M059J (cell line): ENCODE results near the gene TMEM120B. TPM values are rescaled to one million over a fixed set of nuclear protein-coding genes. Genes with fewer than 3 reads are reported as not detected.
A peak's percentile ranks its signal among the peaks of the same experiment; 100 is the strongest.
"Not testable (repeated sequence)": the region's sequence is repeated elsewhere in the genome, so short reads cannot be mapped to it uniquely, and the experiment has no call there.

Experiments
- DNase-seq: peaks from one replicate; pipeline ENCODE4 v3.0.0-alpha.2; 2012; ENCODE audit warnings: low read depth
- total RNA-seq: library from RNA; depleted of rRNA; stranded (reverse); fragments of >200 nt; shearing (Covaris generic); gene quantifications from 2 replicates; pipeline ENCODE4 v1.2.3, GENCODE V29; 2014

TMEM120B gene
- total RNA-seq, 1 experiment from 2014 or later, result 8.3 TPM

DNA sequence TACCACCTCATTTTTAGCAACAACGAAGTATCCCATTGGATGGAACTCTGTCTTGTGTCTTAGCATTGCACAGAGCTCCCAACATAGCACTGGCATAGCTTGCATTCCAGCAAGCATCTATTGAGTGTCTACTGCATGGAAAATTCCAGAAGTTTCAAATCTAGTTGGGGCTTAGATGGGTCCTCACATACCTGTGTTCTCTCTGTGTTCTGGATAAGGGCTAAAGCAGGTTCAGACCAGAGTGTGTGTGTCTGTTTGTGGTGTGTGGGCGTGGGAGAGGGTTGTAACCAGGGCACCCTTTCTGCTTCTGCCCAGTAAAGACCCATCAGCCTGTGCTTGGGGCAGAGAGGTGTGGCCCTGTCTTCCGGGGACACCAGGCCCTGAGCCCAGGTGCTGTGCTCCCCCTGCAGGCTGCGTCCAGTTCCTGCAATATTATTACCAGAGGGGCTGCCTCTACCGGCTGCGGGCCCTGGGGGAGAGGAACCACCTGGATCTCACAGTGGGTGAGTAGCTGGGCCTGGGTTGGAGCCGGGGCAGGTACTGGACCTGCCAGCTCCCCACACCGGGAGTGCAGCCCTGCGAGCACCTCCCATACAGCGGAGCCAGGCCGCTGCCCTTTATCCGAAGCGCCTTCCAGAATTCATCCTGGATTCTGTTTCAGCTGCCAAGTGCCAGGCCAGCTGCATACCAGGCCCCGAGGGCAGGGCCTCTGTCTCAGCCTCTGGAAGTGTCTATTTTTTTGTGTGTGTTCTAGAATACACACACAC, 60.6 kb downstream of the TMEM120B start:
- peak; percentile 58 for DNase-seq

DNA sequence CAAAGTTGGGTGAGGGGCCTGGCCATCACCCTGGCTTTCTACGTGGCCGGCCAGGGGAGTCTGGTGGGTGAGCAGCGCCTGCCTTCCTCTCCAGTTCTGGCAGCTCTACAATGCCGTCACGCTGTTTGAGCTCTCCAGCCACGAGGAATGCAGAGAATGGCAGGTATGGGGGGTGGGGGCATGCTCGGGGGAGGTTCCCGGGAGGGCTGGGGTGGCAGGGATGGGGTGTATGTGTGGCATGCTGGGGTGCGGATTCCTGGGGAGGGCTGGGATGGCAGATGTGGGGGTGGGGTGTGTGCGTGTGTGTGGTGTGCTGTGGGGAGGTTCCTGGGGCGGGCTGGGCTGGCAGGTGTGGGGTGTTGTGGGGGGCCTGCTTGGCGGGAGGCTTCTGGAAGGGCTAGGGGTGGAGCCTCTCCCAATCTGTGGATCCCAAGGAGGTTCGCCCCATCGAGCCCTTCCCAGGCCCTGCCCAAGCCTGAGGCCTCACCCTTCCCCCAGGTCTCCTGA, 62.5 kb downstream of the TMEM120B start:
- no peak for DNase-seq

DNA sequence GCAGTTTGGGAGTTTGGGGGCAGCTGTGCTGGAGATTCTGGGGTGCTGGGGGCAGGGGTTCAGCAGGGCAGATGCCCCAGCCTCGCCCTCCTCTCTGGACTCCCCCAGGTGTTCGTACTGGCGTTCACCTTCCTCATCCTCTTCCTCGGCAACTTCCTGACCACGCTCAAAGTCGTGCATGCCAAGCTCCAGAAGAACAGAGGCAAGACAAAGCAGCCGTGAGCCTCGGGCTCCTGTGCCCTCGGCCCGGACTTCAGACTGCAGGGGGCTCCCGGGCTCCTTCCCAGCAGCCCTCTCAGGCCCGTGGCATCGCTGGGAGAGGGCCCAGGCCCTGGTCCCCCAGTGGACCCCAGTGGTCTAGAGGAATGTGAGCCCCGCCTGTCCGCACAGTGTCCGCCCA, 62.9 kb downstream of the TMEM120B start:
- no peak for DNase-seq

DNA sequence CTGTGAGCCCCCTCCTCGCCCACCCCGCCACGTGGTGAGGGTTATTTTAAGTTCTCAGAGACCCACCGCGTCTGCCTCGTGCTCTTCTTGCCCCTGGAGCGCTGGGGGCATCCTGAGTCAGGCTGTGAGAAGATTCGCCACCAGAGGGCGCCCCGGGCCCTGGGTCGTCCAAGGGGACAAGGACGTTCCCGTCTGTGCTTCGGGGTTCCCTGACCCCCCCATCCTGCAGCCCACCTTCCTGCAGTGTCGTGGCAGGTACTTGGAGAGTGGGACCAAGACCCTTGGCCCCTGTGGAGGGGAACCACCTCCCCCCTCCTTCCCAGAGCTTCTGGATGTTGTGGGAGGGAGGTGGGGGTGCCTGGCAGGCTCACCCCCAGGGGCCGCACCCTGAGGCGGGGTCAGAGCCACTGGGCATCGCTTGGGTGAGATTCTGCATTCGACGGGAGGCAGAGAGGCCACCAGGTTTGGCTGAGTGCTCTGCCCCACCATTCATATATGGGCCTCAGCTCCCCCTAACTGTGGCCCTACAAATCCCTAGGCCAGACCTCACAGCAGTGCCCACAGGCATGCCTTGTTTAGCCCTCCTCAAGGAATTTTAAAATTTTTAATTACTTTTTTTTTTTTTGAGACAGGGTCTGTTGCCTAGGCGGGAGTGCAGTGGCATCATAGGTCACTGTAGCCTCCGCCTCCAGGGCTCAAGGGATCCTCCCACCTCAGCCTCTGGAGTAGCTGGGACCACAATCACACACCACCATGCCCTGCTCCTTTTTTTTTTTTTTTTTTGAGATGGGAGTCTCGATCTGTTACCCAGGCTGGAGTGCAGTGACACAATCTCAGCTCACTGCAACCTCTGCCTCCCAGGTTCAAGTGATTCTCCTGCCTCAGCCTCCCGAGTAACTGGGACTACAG, 63.9 kb downstream of the TMEM120B start:
- no peak for DNase-seq

DNA sequence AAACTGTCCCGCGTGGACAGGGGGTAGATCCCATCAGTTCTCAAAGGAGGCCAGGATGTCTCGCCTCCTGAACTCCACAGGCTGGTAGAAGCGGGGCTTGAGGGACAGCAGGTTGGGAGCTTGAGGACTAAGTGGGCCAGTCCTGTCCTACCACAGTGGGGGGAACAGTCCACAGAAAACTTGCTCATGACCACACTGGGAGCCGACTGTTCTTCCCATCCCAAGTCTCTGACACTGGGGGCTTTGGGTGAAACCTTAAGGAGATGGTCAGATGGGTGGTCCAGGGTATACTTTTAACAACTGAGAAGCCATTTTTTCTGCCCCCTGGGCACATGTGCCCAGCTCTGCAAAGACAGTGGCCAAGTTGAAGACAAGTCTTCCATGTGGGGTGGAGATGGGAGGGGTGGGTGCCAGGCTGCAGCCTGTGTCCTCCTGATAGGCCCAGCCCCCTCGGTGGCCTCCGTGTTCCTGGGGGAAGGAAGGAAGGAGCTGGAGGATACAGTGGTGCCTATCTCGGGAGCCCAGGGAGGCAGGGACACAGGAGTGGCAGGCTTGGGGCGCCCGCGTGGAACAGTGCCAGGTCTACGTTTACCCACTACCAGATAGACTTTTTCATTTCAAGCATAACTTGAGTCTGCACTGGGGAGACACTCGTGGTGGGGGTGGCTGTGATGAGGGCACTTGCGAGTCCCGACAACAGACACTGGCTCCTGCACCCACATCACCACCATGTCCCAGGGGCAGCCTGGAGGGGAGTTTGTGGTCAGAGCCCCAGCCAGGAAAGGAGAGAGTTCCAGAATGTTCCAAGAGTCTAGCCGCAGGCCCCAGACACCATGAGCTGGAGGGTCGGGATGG, 66.2 kb downstream of the TMEM120B start:
- DNase-seq, result no peak

DNA sequence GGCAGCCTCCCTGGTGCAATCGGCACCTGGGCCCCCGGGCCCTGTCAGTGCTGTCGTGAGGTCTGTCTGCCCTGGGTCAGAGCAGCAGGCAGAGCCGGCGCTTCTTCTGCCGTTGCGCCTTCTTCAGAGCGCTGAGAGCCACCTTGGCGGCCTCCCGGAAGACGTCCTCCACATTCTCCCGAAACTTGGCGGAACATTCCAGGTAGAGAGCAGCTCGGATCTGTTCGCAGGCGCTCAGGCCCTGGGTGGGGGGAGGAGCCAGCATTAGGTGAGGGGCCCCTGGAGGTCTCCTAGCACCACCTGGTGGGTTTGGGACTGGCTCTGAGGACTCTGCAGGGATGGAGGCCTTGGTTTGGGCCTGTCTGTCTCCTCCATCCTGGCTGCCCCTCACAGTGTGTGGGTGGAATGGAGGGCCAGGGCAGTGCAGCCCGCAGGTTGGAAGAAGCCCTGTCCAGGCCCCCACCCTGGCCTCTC, 66.9 kb downstream of the TMEM120B start:
- DNase-seq, result no peak

DNA sequence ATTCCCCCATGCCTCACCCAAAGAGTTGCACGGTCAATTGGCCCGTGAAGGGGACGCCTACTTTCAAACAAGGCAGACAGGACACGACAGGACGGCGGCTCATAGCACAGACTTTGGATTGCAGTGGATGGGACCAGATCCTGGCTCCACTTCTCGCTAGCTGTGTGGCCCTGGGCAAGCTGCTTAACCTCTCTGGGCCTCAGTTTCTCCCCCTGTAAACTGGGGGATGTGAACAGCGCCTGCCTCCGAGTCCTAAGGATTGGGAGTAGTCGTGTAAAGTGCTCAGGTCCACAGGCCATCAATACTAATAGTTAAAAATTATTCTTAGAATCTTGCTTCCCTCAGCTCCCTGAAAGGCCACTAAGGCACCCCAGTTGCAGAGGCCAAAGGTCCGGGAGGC, 67.9 kb downstream of the TMEM120B start:
- DNase-seq, result no peak

DNA sequence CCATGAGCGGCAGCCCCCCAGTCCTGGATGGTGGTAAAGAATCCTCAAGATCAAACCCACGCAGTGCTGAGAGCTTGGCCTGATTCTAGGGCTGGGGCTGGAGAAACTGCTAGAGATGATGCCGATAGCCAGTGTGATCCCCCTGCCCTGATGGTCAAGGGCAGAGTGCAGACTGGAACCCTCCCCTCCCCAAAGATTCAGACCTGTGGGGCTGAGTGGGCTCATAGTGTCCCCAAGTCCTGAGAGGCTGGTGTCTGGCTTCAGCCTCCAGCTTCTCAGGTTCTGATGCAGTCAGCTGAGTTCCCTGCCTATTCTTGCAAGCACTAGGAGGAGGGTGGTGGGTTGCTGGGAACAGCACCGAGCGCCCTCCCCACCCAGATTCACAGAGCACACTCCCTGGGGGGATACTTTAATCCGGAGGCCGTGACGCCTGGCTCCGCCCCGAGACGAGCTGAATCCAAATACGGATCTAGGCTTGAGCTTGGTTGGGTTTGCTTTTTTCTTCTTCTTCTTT, 69.0 kb downstream of the TMEM120B start:
- no peak for DNase-seq

DNA sequence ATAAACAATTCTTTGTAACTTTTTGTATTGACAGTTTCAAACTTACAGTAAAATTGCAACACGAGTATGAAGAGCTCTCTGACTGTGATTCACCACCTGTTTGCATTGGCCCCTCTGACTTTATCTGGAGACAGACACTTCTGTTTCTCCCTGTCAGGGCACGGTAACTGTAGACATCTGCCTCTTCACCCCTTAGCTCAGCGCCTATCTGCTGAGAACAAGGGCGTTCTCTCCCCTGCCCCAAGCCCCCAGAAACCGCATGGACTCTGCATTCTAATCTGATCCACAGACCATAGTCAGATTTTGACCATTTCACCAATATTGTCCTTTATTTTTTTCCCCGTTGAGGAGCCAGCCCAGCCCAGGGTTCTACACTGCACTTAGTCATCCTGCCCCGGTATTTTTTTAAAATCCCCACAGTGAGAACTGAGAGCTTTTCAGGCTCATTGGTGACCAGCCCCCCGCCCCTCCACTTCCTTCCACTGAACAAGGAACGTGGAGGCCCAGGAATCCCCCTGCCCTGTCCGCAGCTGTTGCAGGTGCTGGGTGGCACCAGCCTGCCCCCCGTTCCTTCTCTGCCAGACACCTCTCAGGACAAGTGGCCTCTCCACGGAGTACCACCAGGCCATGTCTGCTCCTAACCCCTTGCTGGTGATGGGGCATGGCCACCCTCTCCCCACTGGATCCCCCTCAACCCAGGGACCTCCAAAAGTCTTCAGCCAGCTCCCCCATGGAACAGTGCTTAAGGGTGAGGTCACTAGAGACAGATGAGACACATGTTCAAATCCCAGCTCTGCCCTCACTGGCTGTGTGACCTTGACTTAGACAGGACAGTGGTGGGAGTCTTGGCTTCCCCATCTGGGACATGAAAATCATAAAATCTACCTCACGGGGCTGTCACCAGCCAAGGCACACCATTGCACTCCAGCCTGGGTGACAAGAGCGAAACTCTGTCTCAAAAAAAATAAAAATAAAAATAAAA, 69.7 kb downstream of the TMEM120B start:
- DNase-seq, result no peak

DNA sequence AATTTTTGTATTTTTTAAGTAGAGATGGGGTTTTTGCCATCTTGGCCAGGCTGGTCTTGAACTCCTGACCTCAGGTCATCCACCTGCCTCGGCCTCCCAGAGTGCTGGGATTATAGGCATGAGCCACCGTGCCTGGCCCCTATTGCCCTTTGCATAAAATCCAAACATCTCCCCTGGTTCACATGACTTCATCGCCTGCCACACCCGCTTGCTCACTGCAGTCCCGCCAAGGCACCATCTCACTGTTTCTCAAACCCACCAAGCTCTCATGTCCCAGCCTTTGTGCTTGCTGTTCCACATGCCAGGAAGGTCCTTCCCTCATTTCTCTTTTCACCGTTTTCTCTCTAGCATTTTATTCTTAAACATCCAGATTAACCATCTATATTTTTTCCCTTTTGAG, 71.2 kb downstream of the TMEM120B start:
- no peak for DNase-seq

DNA sequence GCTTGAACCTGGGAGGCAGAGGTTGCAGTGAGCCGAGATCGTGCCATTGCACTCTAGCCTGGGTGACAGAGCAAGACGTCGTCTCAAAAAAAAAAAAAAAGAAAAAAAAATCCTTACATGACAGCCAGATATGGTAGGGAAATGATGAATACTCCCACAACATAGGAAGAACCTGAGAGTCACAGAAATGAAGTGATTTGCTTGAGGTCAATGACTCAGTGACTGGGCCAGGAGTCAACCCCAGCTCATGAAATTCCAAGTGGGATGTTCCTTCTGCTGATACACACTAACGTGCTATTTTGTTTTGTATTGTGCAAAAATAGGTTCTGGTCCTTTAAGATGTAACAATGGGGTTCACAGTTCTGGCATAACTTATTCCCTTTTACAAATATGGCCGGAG, 71.9 kb downstream of the TMEM120B start:
- DNase-seq, result peak; percentile 93

DNA sequence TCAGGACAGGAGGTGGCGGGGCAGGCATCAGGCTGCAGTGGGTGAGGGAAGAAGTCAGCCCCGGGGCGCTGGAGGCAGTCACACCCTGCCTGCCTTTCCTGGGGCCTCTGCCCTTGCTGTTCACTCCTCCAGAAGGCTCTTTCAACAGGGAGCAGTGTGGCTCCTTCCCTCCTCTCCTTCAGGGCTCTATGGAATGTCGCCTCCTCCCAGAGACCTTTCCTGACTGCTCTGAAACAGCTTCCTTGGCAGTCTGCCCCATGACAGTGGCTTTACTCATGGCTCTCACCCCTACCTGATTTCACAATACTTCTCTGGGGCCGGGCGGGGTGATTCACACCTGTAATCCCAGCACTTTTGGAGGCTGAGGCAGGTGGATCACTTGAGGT, 73.9 kb downstream of the TMEM120B start:
- peak; percentile 98 for DNase-seq

DNA sequence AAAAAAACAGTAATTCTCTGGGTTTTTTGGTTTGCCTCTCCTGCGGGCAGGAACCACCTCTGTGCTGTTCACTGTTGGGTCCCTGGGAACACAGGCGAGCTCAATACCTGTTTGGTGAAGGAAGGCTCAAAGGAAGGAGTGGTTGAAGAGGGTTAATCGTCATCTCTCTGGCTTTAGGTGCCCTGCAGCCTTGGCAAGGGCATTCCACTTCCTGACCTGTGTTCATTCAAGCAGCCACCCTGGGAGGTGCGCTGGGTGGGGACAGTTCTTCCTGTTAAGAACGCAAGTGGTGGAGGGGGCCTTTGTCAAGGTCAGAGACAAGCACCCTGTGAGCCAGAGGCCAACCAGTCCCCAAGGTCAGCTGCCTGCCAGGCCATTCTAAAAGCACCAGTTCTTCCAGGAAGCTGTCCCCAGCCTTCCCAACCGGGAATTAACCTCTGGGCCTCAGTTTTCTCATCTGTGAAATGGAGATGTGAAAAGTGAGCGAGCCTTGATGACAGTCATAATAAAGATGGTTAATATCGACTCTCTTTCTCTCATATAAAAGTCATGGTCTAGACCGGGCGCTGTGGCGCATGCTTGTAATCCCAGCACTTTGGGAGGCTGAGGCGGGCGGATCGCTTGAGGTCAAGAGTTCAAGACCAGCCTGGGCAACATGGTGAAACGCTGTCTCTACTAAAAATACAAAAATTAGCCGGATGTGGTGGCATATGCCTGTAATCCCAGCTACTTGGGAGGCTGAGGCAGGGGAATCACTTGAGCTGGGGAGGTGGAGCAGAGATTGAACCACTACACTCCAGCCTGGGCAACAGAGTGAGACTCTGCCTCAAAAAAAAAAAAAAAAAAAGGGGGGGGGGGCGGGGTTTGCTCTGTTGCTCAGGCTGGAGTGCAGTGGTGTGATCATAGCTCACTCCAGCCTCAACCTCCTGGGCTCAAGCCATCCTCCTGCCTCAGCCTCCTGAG, 74.8 kb downstream of the TMEM120B start:
- DNase-seq, result no peak

DNA sequence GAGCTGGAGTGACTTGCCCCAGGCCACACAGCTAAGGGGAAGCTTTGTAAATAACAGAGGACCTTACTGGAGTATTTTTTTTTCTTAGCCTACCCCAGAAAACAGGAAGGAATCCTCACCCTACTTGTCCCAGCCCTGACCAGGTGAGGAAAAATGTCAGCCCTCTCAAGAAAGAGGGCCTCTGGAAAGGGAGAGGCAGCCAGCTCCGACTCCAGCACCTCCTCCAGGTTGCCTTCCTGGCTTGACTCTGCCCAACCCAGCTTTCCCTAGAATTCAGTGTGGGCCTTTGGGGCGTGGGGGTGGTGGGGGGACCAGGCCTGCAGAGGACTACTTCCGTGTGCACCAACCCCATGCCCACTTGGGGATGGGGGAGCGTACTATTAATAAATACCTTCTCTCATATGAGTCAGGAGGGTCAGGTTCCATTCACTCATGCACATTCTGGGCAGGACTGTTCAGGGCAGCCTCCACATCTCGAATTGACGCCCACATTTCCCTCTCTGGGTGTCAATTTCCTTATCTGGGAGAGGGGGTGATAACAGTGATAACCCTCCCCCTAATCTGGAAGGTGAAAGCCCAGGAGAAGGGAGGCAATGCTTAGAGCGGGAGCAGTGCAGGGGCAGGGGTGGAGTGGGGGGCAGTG, 75.7 kb downstream of the TMEM120B start:
- DNase-seq, result no peak

DNA sequence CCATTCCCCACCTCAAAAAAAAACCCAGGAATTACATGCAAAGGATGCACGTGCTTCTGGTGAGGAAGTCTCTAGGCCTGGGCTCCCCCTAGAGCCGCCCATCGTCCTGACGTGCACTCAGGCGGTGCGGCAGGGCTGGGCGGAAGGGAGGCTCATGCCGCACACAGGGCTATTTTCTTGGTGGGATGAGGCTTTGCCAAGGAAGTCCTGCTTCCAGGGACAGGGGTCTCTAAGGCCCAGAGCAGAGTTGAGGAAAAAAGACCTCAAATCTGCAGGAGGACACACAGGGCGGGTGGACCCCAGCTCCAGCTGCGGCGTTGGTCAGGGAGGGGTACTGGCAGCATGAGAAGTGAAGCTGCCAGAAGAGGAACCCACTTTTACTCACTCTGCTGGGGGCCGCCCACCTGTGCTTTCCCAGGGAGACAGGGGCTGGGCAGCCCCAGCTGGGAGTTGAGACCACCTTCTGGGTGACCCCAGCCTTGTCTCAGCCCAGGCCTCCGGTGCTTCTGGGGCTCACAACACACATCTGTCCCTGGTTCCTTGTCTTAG, 76.8 kb downstream of the TMEM120B start:
- DNase-seq, result no peak

DNA sequence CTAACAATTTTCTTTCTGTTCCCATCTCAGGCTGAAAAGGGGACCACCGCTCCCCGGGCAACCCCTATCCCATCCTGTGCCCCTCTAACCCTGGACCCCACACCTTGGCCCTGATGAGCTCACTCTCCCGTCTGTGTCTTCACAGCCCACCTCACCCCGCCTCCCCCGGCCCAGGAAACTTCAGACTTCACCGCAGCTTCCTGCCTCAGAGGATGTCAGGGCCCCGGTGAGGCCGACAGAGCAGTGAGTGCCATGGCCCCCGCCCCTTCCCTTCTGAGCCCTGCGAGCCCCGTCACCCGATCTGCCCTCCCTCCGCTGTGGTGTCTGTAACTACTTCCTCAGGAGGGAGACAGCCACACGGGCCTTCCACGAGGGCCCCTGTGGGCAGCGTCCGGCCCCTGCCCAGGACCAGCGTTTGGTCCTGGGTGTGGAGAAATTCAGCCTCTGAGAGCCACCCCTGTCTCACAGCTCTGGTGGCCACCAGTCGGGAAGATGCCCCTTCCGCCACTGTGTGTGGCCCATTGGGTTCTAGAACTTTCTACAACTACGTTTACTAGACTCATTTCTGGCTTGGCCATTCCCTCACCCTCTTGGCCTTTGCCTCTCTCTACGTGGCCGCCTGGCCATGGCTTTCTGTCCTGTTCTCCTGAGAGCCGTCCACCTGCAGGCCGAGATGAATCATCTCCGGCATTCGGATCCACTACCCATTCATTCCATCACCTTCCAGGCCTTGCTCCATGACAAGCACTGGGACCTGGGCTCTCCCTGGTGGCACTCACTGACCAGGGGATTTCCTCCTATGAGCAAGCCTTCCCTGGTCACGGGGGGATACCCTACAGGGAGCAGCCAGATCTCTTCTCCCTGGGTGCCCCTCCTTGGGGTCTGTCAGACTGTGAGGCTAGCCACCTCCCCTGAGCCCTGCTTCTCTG, 77.5 kb downstream of the TMEM120B start:
- DNase-seq, result no peak

DNA sequence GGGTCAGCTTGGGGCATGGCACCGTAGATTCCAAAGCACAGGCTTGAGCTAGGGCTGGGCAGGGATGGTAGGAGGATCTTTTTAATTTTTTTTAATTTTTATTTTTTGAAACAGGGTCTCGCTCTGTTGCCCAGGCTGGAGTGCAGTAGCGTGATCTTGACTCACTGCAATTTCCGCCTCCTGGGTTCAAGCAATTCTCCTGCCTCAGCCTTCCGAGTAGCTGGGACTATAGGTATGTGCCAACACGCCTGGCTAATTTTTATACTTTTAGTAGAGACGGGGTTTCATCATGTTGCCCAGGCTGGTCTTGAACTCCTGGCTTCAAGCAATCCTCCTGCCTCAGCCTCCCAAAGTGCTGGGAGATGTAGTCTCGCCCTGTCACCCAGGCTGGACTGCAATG, 78.2 kb downstream of the TMEM120B start:
- DNase-seq, result not testable (repeated sequence)
